GM19372 (cell line): ENCODE measurements around the gene SYPL1.

Source experiments
- ATAC-seq: cut with Tn5 transposase; IDR thresholded peaks from one replicate; pipeline ENCODE4 v1.9.1; 2021; ENCODE audit warnings: mild to moderate bottlenecking, low read depth, moderate library complexity; ENCODE audit not compliant: unreplicated experiment

Gene SYPL1

GRCh38 chr7:106098889-106099288 lies 13.2 kb downstream of the SYPL1 start:
- no peak for ATAC-seq

- no peak for ATAC-seq
Observed at GRCh38 chr7:106095634-106096033, 16.5 kb downstream of the SYPL1 start.

- ATAC-seq, result no peak
Observed at GRCh38 chr7:106094780-106095179, 17.3 kb downstream of the SYPL1 start.

DNA sequence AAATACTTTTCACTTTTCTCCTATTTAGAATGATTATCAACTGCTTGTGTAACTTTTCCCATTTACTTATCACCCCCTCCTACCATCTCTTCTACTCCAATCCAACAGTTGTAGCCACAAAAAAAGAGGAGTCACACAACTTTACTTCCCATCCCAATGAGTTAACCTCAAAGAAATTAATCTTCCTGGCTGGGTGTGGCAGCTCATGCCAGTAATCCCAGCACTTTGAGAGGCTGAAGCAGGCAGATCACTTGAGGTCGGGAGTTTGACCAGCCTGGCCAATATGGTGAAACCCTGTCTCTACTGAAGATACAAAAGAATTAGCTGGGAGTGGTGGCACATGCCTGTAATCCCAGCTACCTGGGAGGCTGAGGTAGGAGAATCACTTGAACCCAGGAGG lies 19.9 kb downstream of the SYPL1 start:
- ATAC-seq, result no peak

GRCh38 chr7:106089647-106090046 lies 22.5 kb downstream of the SYPL1 start:
- ATAC-seq, result peak; percentile 83

DNA sequence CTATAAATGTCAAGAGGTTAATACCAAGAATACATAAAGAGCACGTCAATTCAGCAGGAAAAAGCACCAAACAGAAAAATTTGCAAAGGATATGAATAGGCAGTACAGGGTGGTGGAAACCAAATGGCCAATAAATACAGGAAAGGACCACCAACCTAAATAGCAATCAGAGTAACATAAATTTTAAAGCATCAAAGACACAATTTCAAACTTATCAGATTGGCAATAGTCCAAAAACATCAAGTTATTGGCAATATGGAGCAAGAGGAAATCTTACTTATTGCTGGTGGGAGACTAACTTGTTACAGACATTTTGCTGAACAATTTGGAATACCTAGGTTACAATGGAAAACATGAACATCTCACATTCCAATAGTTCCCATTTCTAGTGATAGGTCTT lies 24.1 kb downstream of the SYPL1 start:
- ATAC-seq, result no peak

DNA sequence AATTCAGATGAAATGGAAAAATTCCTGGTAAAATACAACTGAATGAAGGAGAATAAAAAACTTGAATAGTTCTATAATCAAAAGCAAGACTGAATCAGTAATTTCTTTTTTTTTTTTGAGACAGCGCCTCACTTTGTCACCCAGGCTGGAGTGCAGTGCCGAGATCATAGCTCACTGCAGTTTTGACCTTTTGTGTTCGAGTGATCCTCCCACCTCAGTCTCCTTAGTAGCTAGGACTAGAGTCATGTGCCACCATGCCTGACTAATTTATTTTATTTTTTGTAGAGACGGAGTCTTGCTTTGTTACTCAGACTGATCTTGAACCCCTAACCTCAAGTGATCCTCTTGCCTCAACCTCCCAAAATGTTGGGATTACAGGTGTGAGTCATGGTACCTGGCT lies 26.1 kb downstream of the SYPL1 start:
- no peak for ATAC-seq

DNA sequence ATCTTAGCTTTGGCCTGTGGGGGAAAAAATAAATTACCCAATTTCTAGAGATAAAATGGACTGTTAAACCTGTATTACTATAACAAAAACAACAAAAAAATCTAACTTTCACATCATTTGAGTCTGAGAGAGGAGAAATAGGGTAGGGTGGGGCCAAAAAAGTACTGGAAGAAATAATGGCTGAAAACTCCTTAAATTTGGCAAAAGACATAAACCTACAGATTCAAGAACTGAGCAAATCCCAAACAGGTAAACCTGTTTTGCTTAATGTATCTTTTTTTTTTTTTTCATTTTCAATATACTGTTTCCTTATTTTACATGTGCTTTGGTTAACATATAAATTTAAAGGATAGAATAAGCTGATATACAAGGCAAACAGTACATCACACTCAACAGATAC lies 27.1 kb downstream of the SYPL1 start:
- no peak for ATAC-seq

DNA sequence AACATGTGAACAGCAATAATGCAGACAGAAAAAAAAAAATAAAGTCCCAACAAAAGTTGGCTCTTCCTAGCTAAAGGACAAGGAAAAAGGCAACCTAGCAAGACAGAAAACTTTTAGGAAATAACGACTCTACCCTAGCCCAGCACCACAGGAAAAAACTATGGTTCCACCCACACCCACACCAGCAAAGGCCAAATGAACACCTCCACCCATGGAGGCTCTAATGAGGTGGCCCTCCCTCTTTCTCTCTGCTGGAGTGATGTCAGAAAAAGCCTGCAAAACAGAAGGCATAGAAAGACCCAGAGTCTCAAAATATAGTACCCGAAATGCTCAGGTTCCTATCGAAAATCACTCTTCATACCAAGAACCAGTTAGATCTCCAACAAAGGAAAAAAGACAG lies 28.4 kb downstream of the SYPL1 start:
- no peak for ATAC-seq

GRCh38 chr7:106082087-106082854 lies 29.8 kb downstream of the SYPL1 start:
- ATAC-seq, result no peak

DNA sequence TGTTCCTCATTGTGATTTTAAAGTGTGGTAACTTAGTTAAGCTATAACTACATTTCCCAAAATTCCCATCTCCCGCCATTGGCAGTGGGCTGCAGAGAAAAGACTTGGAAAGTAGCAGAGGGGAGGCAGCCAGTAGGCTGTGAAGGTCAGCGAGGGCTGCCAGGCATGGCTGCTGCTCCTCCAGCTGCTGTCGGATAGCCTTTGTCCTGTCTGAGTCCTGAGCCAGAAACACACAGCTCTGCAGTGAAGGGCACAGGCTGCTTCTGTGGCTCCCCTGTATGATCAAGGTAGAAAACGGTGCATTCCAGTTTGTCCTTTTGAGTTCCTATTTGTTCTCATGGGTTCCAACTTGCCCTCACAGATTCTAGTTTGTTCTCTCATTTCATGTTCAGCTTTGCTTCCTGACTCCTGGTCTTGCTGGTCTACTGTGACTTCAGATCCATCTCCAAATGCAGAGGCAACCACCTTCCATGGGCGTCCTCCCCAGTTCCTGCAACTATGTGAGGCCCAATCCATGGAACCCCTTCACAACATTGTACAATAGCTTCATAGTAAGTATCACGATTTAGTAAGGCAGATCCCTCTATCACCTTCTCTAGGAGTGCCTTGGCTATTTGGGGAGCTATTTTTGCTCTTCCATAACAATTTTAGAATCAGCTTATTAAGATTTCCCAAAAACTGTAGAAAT lies 31.7 kb downstream of the SYPL1 start:
- ATAC-seq, result no peak

DNA sequence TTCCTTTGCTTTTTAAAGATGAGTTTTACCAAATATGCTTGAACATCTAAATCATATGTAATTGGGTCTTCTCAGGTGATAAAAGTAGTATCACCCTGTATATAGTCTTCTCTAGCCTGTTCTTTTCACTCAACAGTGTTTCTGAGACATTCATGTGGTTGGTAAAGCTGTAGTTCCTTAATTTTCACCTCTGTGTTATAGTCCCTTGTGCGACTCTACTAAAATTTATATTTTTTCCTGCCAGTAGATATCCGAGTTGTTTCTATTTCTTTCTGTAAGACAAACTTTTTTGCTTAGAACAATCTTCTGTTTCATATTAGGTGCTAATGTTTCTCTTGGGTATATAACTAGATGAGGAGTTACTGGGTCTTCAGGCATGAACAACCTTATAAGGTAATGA lies 35.6 kb downstream of the SYPL1 start:
- ATAC-seq, result no peak

DNA sequence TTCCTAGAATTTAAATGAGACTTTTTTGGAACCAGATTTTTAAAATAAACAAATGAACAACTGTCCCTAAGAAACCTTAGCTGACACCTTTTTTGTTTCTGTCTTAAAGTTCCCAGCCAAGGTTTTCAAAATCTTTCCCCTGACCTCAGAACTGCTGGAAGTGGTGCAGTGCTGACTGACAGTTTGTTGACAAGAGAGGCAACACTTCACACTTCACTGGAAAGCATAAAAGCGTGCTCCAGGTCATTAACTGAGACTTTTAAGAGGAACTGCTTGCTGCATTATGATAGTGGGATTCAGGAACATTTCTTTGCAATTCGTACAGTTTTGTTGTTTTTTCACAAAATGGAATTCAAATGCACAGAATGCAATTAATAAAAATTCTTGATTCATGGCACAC lies 36.2 kb downstream of the SYPL1 start:
- ATAC-seq, result no peak

GRCh38 chr7:106074257-106074656 lies 37.9 kb downstream of the SYPL1 start:
- ATAC-seq, result no peak

GRCh38 chr7:106073701-106074100 lies 38.4 kb downstream of the SYPL1 start:
- no peak for ATAC-seq

GRCh38 chr7:106072715-106073091 lies 39.4 kb downstream of the SYPL1 start:
- no peak for ATAC-seq

GRCh38 chr7:106071999-106072714 lies 40.0 kb downstream of the SYPL1 start:
- no peak for ATAC-seq

- ATAC-seq, result peak; percentile 98
Observed at GRCh38 chr7:106071356-106071998, 40.6 kb downstream of the SYPL1 start.

- no peak for ATAC-seq
Observed at GRCh38 chr7:106070567-106071254, 41.4 kb downstream of the SYPL1 start.

- ATAC-seq, result no peak
Observed at GRCh38 chr7:106070201-106070551, 41.9 kb downstream of the SYPL1 start.
